Panc1 (cell line): ENCODE results near the gene PLGRKT. TPM values are rescaled to one million over a fixed set of nuclear protein-coding genes. Genes with fewer than 3 reads are reported as not detected.
A peak's percentile ranks its signal among the peaks of the same experiment; 100 is the strongest.

Experiments used
- ATAC-seq: fragments of 200-7000 bp; cut with Tn5 transposase; 2 replicates; pipeline ENCODE4 v1.9.1; 2020; ENCODE audit warnings: mild to moderate bottlenecking, moderate library complexity
- BruUV-seq: library from RNA; stranded (reverse); fragments of 400-500 nt; replicated peaks from 2 replicates; lab custom pipeline; 2021; lab: Mats Ljungman, UMichigan
- CTCF ChIA-PET: fragments of 300-600 bp; sonication (Branson Sonifier 250); formaldehyde crosslinking; loops from one replicate; lab custom pipeline; 2022; ENCODE audit warnings: antibody characterized with exemption; lab: Charles Lee
- POLR2A ChIA-PET: fragments of 300-600 bp; sonication (Branson Sonifier 250); formaldehyde crosslinking; loops from one replicate; lab custom pipeline; 2022; ENCODE audit warnings: antibody characterized with exemption; lab: Charles Lee
- DNase-seq: peaks from one replicate; pipeline ENCODE4 v3.0.0-alpha.2; 2010; ENCODE audit warnings: low read depth, low spot score
- H3K27ac ChIP-seq: 2 replicates; pipeline ENCODE4 v1.5.1; 2011; ENCODE audit warnings: mild to moderate bottlenecking, low read length, inconsistent platforms
- H3K27me3 ChIP-seq: fragments of 200-500 bp; sonication (Bioruptor generic); 2 replicates; pipeline ENCODE4 v1.6.0; 2014; ENCODE audit warnings: low read length, inconsistent platforms; ENCODE audit not compliant: control insufficient read depth, insufficient read depth
- H3K36me3 ChIP-seq: fragments of 200-500 bp; sonication (Bioruptor generic); 2 replicates; pipeline ENCODE4 v1.5.1; 2014; ENCODE audit warnings: inconsistent platforms, mild to moderate bottlenecking, low read length, moderate library complexity; ENCODE audit not compliant: control insufficient read depth, insufficient read depth
- H3K4me1 ChIP-seq: 2 replicates; pipeline ENCODE4 v1.5.1; 2011; ENCODE audit warnings: inconsistent platforms, mild to moderate bottlenecking, low read length, moderate library complexity; ENCODE audit not compliant: control insufficient read depth, insufficient read depth
- H3K4me3 ChIP-seq, 2 experiments: 2 replicates each; pipeline ENCODE4 v1.5.1; 2011 to 2012; ENCODE audit warnings: low read depth in 2 of 2, low read length in 2 of 2, mild to moderate bottlenecking in 2 of 2, inconsistent platforms in 1 of 2, moderate library complexity in 1 of 2
- H3K9me3 ChIP-seq: fragments of 200-500 bp; sonication (Bioruptor generic); 2 replicates; pipeline ENCODE4 v1.5.1; 2014; ENCODE audit warnings: low read depth, mild to moderate bottlenecking, inconsistent platforms, low read length, moderate library complexity; ENCODE audit not compliant: control insufficient read depth, insufficient read depth
- POLR2AphosphoS5 ChIP-seq: IDR thresholded peaks from 2 replicates; pipeline ENCODE4 v1.6.1; 2012; ENCODE audit warnings: mild to moderate bottlenecking, low read depth, low read length, moderate library complexity
- REST ChIP-seq, 2 experiments: IDR thresholded peaks; 2 replicates each; pipeline ENCODE4 v1.6.1; 2011 to 2012; ENCODE audit warnings: low read depth in 2 of 2, control low read depth in 1 of 2, low read length in 1 of 2, mild to moderate bottlenecking in 1 of 2, moderate library complexity in 1 of 2; ENCODE audit not compliant: insufficient read depth in 1 of 2
- SIN3A ChIP-seq: IDR thresholded peaks from 2 replicates; pipeline ENCODE4 v1.6.1; 2012; ENCODE audit warnings: low read depth, mild to moderate bottlenecking, low read length, moderate library complexity, borderline replicate concordance; ENCODE audit not compliant: insufficient read depth
- TCF7L2 ChIP-seq: IDR thresholded peaks from 2 replicates; pipeline ENCODE4 v1.6.1; 2011; ENCODE audit warnings: mild to moderate bottlenecking, low read depth, low read length, inconsistent platforms
- in situ Hi-C: cut with HindIII; loops from 2 replicates; pipeline ENCODE4 v1.10.0; 2016; ENCODE audit warnings: low sequenced_read_pairs, low pct_unique_long_range_greater_than_20kb
- intact Hi-C: fragments of 100-400 bp; cut with micrococcal nuclease; formaldehyde crosslinking; loops from one replicate; pipeline ENCODE4 v1.10.0; 2022; ENCODE audit not compliant: unreplicated experiment
- total RNA-seq: library from RNA; stranded (reverse); gene quantifications from one replicate; pipeline ENCODE4 v1.2.1, GENCODE V29; 2021; ENCODE audit not compliant: unreplicated experiment
- TF ChIP-seq, protein P1 (sequence below): fragments of 450-650 bp; IDR thresholded peaks from 2 replicates; pipeline ENCODE4 v1.5.1; 2017; ENCODE audit warnings: mild to moderate bottlenecking

Gene PLGRKT
- total RNA-seq, 1 experiment from 2014 or later: 9.3 TPM

GRCh38 chr9:5425006-5425628, 12.6 kb downstream of the PLGRKT start:
- Histone ChIP-seq H3K27ac (no peak overlapping the region), H3K4me1 (no peaks in the 10 kb centered on the region), H3K27me3 (no peaks in the 10 kb centered on the region), H3K9me3 (no peaks in the 10 kb centered on the region), H3K36me3 (no peaks in the 10 kb centered on the region), H3K4me3 (no peak overlapping the region)
- ATAC-seq (no peak), DNase-seq (no peak)
- BruUV-seq: no TSS peak
- TF ChIP-seq, protein P1, sequence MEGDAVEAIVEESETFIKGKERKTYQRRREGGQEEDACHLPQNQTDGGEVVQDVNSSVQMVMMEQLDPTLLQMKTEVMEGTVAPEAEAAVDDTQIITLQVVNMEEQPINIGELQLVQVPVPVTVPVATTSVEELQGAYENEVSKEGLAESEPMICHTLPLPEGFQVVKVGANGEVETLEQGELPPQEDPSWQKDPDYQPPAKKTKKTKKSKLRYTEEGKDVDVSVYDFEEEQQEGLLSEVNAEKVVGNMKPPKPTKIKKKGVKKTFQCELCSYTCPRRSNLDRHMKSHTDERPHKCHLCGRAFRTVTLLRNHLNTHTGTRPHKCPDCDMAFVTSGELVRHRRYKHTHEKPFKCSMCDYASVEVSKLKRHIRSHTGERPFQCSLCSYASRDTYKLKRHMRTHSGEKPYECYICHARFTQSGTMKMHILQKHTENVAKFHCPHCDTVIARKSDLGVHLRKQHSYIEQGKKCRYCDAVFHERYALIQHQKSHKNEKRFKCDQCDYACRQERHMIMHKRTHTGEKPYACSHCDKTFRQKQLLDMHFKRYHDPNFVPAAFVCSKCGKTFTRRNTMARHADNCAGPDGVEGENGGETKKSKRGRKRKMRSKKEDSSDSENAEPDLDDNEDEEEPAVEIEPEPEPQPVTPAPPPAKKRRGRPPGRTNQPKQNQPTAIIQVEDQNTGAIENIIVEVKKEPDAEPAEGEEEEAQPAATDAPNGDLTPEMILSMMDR: peak; percentile 31; the same call in 1 of the 2 replicates
- no peak for TF ChIP-seq REST (IDR thresholded peaks at IDR 0.05; ENCODE audit: insufficient read depth in 1 of 2, low read depth in 2 of 2, low read length in 1 of 2)
- TF ChIP-seq POLR2AphosphoS5: no peak
- no peak for TF ChIP-seq TCF7L2
- TF ChIP-seq SIN3A: no peak
- ChIA-PET POLR2A (no interaction called here), CTCF (interaction anchor here (0.6 to 0.9 kb wide), 2 partner anchors 239 to 731 kb away, joined by 3 read pairs; no protein-coding TSS in a partner anchor)
- intact Hi-C loops: loop anchor here (5.0 kb wide), 1 partner anchor 238 kb away; the partner anchor contains the start of gene INSL6
- in situ Hi-C loops: no loop called here

GRCh38 chr9:5422276-5422675, 15.4 kb downstream of the PLGRKT start:
- BruUV-seq: no TSS peak
- no peaks in the 10 kb centered on the region for H3K27me3 ChIP-seq
- no peak for ATAC-seq
- no peak for TF ChIP-seq POLR2AphosphoS5
- TF ChIP-seq TCF7L2: no peak
- TF ChIP-seq REST (IDR thresholded peaks at IDR 0.05; ENCODE audit: insufficient read depth in 1 of 2, low read depth in 2 of 2, low read length in 1 of 2): no peak
- ChIA-PET CTCF (no interaction called here), POLR2A (no interaction called here)
- in situ Hi-C loops: no loop called here
- DNase-seq: no peak
- no peak overlapping the region for H3K4me3 ChIP-seq
- H3K4me1 ChIP-seq: no peaks in the 10 kb centered on the region
- H3K36me3 ChIP-seq: no peaks in the 10 kb centered on the region
- intact Hi-C loops: no loop called here
- no peak overlapping the region for H3K27ac ChIP-seq
- H3K9me3 ChIP-seq: no peaks in the 10 kb centered on the region
